Uterus (tissue), 2 donors: ENCODE measurements around the gene GJA5.

Source experiments
- POLR2A ChIP-seq, 2 donors: fragments of 450-650 bp; IDR thresholded peaks; one replicate each; pipeline ENCODE4 v1.6.1; 2016; ENCODE audit warnings: antibody characterized with exemption in 2 of 2, mild to moderate bottlenecking in 1 of 2, moderate library complexity in 1 of 2
- TF ChIP-seq, protein P1 (sequence below), 4 experiments: fragments of 200-600 bp in 2 of 4; fragments of 450-650 bp in 2 of 4; sonication (generic) in 2 of 4; IDR thresholded peaks; one replicate each; pipeline ENCODE4 v1.5.1; 2016 to 2019; ENCODE audit warnings: antibody characterized with exemption in 4 of 4, mild to moderate bottlenecking in 2 of 4, moderate library complexity in 1 of 4

- TF ChIP-seq, protein P1, sequence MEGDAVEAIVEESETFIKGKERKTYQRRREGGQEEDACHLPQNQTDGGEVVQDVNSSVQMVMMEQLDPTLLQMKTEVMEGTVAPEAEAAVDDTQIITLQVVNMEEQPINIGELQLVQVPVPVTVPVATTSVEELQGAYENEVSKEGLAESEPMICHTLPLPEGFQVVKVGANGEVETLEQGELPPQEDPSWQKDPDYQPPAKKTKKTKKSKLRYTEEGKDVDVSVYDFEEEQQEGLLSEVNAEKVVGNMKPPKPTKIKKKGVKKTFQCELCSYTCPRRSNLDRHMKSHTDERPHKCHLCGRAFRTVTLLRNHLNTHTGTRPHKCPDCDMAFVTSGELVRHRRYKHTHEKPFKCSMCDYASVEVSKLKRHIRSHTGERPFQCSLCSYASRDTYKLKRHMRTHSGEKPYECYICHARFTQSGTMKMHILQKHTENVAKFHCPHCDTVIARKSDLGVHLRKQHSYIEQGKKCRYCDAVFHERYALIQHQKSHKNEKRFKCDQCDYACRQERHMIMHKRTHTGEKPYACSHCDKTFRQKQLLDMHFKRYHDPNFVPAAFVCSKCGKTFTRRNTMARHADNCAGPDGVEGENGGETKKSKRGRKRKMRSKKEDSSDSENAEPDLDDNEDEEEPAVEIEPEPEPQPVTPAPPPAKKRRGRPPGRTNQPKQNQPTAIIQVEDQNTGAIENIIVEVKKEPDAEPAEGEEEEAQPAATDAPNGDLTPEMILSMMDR (IDR thresholded peaks at IDR 0.05) = no peak
- TF ChIP-seq POLR2A (IDR thresholded peaks at IDR 0.05) = no peak
Observed at GRCh38 chr1:147725685-147726084, 34.7 kb downstream of the GJA5 start.
